ENCODE measurements around the gene MPDU1. TPM values are rescaled to one million over a fixed set of nuclear protein-coding genes. Genes with fewer than 3 reads are reported as not detected.

MPDU1 gene
- total and polyA plus RNA-seq, 7 donors, result 38.4 to 121 (median 46.7) TPM

- no peak overlapping the region for H3K4me3 ChIP-seq
- TF ChIP-seq EP300 (IDR thresholded peaks at IDR 0.05) (no peak), POLR2A (IDR thresholded peaks at IDR 0.05) (no peak), POLR2AphosphoS5 (IDR thresholded peaks at IDR 0.05) (no peak)
- TF ChIP-seq, protein P1, sequence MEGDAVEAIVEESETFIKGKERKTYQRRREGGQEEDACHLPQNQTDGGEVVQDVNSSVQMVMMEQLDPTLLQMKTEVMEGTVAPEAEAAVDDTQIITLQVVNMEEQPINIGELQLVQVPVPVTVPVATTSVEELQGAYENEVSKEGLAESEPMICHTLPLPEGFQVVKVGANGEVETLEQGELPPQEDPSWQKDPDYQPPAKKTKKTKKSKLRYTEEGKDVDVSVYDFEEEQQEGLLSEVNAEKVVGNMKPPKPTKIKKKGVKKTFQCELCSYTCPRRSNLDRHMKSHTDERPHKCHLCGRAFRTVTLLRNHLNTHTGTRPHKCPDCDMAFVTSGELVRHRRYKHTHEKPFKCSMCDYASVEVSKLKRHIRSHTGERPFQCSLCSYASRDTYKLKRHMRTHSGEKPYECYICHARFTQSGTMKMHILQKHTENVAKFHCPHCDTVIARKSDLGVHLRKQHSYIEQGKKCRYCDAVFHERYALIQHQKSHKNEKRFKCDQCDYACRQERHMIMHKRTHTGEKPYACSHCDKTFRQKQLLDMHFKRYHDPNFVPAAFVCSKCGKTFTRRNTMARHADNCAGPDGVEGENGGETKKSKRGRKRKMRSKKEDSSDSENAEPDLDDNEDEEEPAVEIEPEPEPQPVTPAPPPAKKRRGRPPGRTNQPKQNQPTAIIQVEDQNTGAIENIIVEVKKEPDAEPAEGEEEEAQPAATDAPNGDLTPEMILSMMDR (IDR thresholded peaks at IDR 0.05), result no peak
- H3K9me3 ChIP-seq, result no peaks in the 10 kb centered on the region
- WGBS, 2 donors, result 46 to 71% methylated on average over 9 of the region's 9 CpGs
- H3K4me1 ChIP-seq, result peaks cover 0 to 64% (median 57%) of the 10 kb centered on the region in 4 donors
- peaks cover 1 to 21% (median 10%) of the 10 kb centered on the region in 4 donors for H3K36me3 ChIP-seq
- intact Hi-C loops (cut with DNase I), result loop anchor here (10.0 kb wide), 1 partner anchor 268 kb away; the partner anchor contains the start of genes CYB5D1, NAA38 and TMEM88
- no peaks in the 10 kb centered on the region for H3K27me3 ChIP-seq
- peak overlapping the region; percentile 82 to 90 (median 86) for H3K27ac ChIP-seq
- DNase-seq, result no peak
Measured at GRCh38 chr17:7586673-7587419, 3.2 kb downstream of the MPDU1 start.

DNA sequence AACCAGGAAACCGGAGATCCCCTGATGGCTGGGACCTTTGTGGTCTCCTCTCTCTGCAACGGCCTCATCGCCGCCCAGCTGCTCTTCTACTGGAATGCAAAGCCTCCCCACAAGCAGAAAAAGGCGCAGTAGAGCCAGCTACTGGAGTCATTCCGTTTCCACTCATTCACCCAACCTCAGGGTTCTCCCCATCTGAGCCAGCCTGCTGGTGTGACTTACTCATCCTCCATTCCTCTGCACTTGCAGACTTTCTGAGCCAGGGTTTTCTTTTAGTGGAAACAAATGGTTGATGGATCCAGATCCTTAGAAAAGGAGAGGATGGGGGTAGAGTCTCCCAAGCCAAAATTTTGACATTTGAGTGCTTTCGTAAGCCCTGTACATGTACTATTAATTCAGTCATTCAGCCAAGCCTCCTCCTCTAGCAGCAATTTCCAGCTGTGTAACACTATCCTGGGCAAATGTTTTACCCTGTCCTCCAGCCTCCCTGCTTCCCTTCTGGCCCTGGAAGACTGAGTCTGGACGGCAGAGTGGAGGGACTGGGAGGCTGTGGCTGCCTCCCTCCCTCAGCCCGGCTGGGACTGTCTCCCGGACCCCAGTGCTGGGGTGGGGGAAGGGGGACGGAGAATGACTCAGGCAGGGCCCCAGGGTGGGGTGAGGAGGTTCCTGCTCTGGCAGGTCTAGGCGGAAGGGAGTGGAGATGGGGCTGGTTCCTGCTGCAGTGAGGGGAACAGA, 3.9 kb downstream of the MPDU1 start:
- peaks cover 9 to 28% (median 17%) of the 10 kb centered on the region in 4 donors for H3K36me3 ChIP-seq
- H3K4me3 ChIP-seq, result no peak overlapping the region
- intact Hi-C loops (cut with DNase I), result loop anchor here (2.0 to 10.0 kb wide), 3 partner anchors 73 to 267 kb away; partner anchors contain the start of genes CYB5D1, KCTD11, NAA38 and TMEM88
- TF ChIP-seq, protein P1 (IDR thresholded peaks at IDR 0.05), result no peak
- TF ChIP-seq POLR2AphosphoS5 (IDR thresholded peaks at IDR 0.05) (no peak), EP300 (IDR thresholded peaks at IDR 0.05) (no peak), POLR2A (IDR thresholded peaks at IDR 0.05) (no peak)
- peaks cover 0 to 56% (median 50%) of the 10 kb centered on the region in 4 donors for H3K4me1 ChIP-seq
- peak; percentile 80 for DNase-seq
- peak overlapping the region; percentile 82 to 90 (median 86) for H3K27ac ChIP-seq
- whole genome bisulfite sequencing, 2 donors, result 81 to 83% methylated on average over 12 of the region's 12 CpGs
- no peaks in the 10 kb centered on the region for H3K9me3 ChIP-seq
- no peaks in the 10 kb centered on the region for H3K27me3 ChIP-seq

- Histone ChIP-seq H3K36me3 (peaks cover 19 to 39% (median 28%) of the 10 kb centered on the region in 4 donors), H3K9me3 (no peaks in the 10 kb centered on the region)
Measured at GRCh38 chr17:7588553-7589203, 5.0 kb downstream of the MPDU1 start.

More at GRCh38 chr17:7588553-7589203, 5.0 kb downstream of the MPDU1 start:
- peaks cover 0 to 49% (median 42%) of the 10 kb centered on the region in 4 donors for H3K4me1 ChIP-seq
- no peaks in the 10 kb centered on the region for H3K27me3 ChIP-seq
- WGBS, 2 donors, result 81 to 87% methylated on average over 30 of the region's 30 CpGs
- DNase-seq, result no peak
- peak overlapping the region; percentile 61 to 73 (median 69) for H3K4me3 ChIP-seq
- peak overlapping the region; percentile 82 to 90 (median 86) for H3K27ac ChIP-seq
- TF ChIP-seq POLR2AphosphoS5 (IDR thresholded peaks at IDR 0.05) (no peak), POLR2A (IDR thresholded peaks at IDR 0.05) (no peak), EP300 (IDR thresholded peaks at IDR 0.05) (no peak)
- TF ChIP-seq, protein P1 (IDR thresholded peaks at IDR 0.05), result no peak
- intact Hi-C loops (cut with DNase I), result loop anchor here (2.0 to 10.0 kb wide), 3 partner anchors 74 to 266 kb away; partner anchors contain the start of genes CYB5D1, KCTD11, NAA38 and TMEM88
